Activated naive CD8-positive, alpha-beta T cell treated with anti-CD3 and anti-CD28 coated beads, Interleukin-2, amount 50 U/mL, for 24 hours (primary cell): Measurements from ENCODE around the gene COX4I1.

Source experiments
- ATAC-seq: fragments of 150-1000 bp; cut with Tn5 transposase; one replicate; pipeline ENCODE4 v1.10.0; 2021
- DNase-seq: peaks from one replicate; pipeline ENCODE4 v3.0.0; 2021
- H3K27ac Mint-ChIP-seq: one replicate; pipeline ENCODE4 v1.8.0; 2021; ENCODE audit warnings: mild to moderate bottlenecking, mixed read lengths
- H3K27me3 Mint-ChIP-seq: one replicate; pipeline ENCODE4 v1.8.0; 2021; ENCODE audit warnings: mixed read lengths
- H3K36me3 Mint-ChIP-seq: one replicate; pipeline ENCODE4 v1.8.0; 2021; ENCODE audit warnings: low read depth, mixed read lengths
- H3K4me1 Mint-ChIP-seq: one replicate; pipeline ENCODE4 v1.8.0; 2021; ENCODE audit warnings: mixed read lengths
- H3K4me3 Mint-ChIP-seq: one replicate; pipeline ENCODE4 v1.8.0; 2021; ENCODE audit warnings: mild to moderate bottlenecking, moderate library complexity, mixed read lengths
- H3K9me3 Mint-ChIP-seq: one replicate; pipeline ENCODE4 v1.8.0; 2021; ENCODE audit warnings: mixed read lengths

COX4I1 gene

GRCh38 chr16:85819771-85820170, 20.3 kb downstream of the COX4I1 start:
- Mint-ChIP-seq H3K27ac (no peak overlapping the region), H3K36me3 (no peaks in the 10 kb centered on the region), H3K4me1 (peaks cover 9% of the 10 kb centered on the region), H3K9me3 (no peaks in the 10 kb centered on the region), H3K4me3 (no peak overlapping the region), H3K27me3 (peaks cover 11% of the 10 kb centered on the region)
- DNase-seq (no peak), ATAC-seq (no peak)

- H3K9me3 Mint-ChIP-seq, result no peaks in the 10 kb centered on the region
- no peak overlapping the region for H3K27ac Mint-ChIP-seq
- peaks cover 11% of the 10 kb centered on the region for H3K27me3 Mint-ChIP-seq
- H3K36me3 Mint-ChIP-seq, result no peaks in the 10 kb centered on the region
- DNase-seq (no peak), ATAC-seq (no peak)
- no peak overlapping the region for H3K4me3 Mint-ChIP-seq
- peaks cover 9% of the 10 kb centered on the region for H3K4me1 Mint-ChIP-seq
These were observed 21.3 kb downstream of the COX4I1 start for GRCh38 chr16:85820604-85821372.

GRCh38 chr16:85821390-85822135, 22.1 kb downstream of the COX4I1 start:
- Mint-ChIP-seq H3K9me3 (no peaks in the 10 kb centered on the region), H3K36me3 (no peaks in the 10 kb centered on the region), H3K4me3 (no peak overlapping the region), H3K27ac (no peak overlapping the region), H3K4me1 (peaks cover 9% of the 10 kb centered on the region), H3K27me3 (peaks cover 6% of the 10 kb centered on the region)
- DNase-seq (peak; percentile 89), ATAC-seq (peak; percentile 86)

GRCh38 chr16:85822145-85822544, 22.6 kb downstream of the COX4I1 start:
- Mint-ChIP-seq H3K4me3 (no peak overlapping the region), H3K27me3 (peaks cover 6% of the 10 kb centered on the region), H3K27ac (no peak overlapping the region), H3K36me3 (no peaks in the 10 kb centered on the region), H3K9me3 (no peaks in the 10 kb centered on the region), H3K4me1 (peaks cover 9% of the 10 kb centered on the region)
- no peak for ATAC-seq
- no peak for DNase-seq

- Mint-ChIP-seq H3K36me3 (no peaks in the 10 kb centered on the region), H3K4me1 (peaks cover 9% of the 10 kb centered on the region), H3K9me3 (no peaks in the 10 kb centered on the region), H3K4me3 (no peak overlapping the region), H3K27ac (no peak overlapping the region), H3K27me3 (peaks cover 6% of the 10 kb centered on the region)
- no peak for DNase-seq
- ATAC-seq, result no peak
These were observed 23.9 kb downstream of the COX4I1 start for GRCh38 chr16:85823328-85823920.

- DNase-seq (no peak), ATAC-seq (no peak)
- Mint-ChIP-seq H3K36me3 (no peaks in the 10 kb centered on the region), H3K4me1 (peaks cover 14% of the 10 kb centered on the region), H3K27me3 (peaks cover 10% of the 10 kb centered on the region), H3K27ac (no peak overlapping the region), H3K9me3 (no peaks in the 10 kb centered on the region), H3K4me3 (no peak overlapping the region)
These were observed 25.0 kb downstream of the COX4I1 start for GRCh38 chr16:85824161-85825135.

GRCh38 chr16:85825326-85825725, 25.8 kb downstream of the COX4I1 start:
- Mint-ChIP-seq H3K4me3 (no peak overlapping the region), H3K27ac (no peak overlapping the region), H3K4me1 (peaks cover 17% of the 10 kb centered on the region), H3K27me3 (peaks cover 10% of the 10 kb centered on the region), H3K36me3 (no peaks in the 10 kb centered on the region), H3K9me3 (no peaks in the 10 kb centered on the region)
- no peak for DNase-seq
- ATAC-seq, result no peak

GRCh38 chr16:85826686-85827247, 27.3 kb downstream of the COX4I1 start:
- Mint-ChIP-seq H3K27me3 (peaks cover 15% of the 10 kb centered on the region), H3K4me1 (peaks cover 13% of the 10 kb centered on the region), H3K4me3 (no peak overlapping the region), H3K27ac (no peak overlapping the region), H3K9me3 (no peaks in the 10 kb centered on the region), H3K36me3 (no peaks in the 10 kb centered on the region)
- ATAC-seq, result no peak
- DNase-seq, result no peak

GRCh38 chr16:85828166-85828565, 28.7 kb downstream of the COX4I1 start:
- Mint-ChIP-seq H3K9me3 (no peaks in the 10 kb centered on the region), H3K27ac (no peak overlapping the region), H3K4me1 (peaks cover 14% of the 10 kb centered on the region), H3K27me3 (peaks cover 25% of the 10 kb centered on the region), H3K36me3 (no peaks in the 10 kb centered on the region), H3K4me3 (no peak overlapping the region)
- DNase-seq (no peak), ATAC-seq (no peak)

GRCh38 chr16:85829171-85829719, 29.8 kb downstream of the COX4I1 start:
- Mint-ChIP-seq H3K27ac (no peak overlapping the region), H3K9me3 (no peaks in the 10 kb centered on the region), H3K27me3 (peaks cover 28% of the 10 kb centered on the region), H3K4me1 (peaks cover 14% of the 10 kb centered on the region), H3K4me3 (peak overlapping the region; percentile 38), H3K36me3 (no peaks in the 10 kb centered on the region)
- DNase-seq (no peak), ATAC-seq (no peak)

- Mint-ChIP-seq H3K27me3 (peaks cover 32% of the 10 kb centered on the region), H3K4me1 (peaks cover 14% of the 10 kb centered on the region), H3K36me3 (no peaks in the 10 kb centered on the region), H3K9me3 (no peaks in the 10 kb centered on the region), H3K27ac (no peak overlapping the region), H3K4me3 (peak overlapping the region; percentile 38)
- ATAC-seq (no peak), DNase-seq (no peak)
These were observed 30.4 kb downstream of the COX4I1 start for GRCh38 chr16:85829751-85830445.

- no peak for DNase-seq
- H3K4me3 Mint-ChIP-seq, result no peak overlapping the region
These were observed 31.3 kb downstream of the COX4I1 start for GRCh38 chr16:85830821-85831220.

GRCh38 chr16:85832570-85833218, 33.2 kb downstream of the COX4I1 start:
- Mint-ChIP-seq H3K9me3 (no peaks in the 10 kb centered on the region), H3K4me1 (peaks cover 14% of the 10 kb centered on the region), H3K36me3 (no peaks in the 10 kb centered on the region), H3K27me3 (peaks cover 46% of the 10 kb centered on the region), H3K27ac (peak overlapping the region; percentile 64), H3K4me3 (no peak overlapping the region)
- ATAC-seq (no peak), DNase-seq (no peak)

More at GRCh38 chr16:85830821-85831220, 31.3 kb downstream of the COX4I1 start:
- Mint-ChIP-seq H3K9me3 (no peaks in the 10 kb centered on the region), H3K27me3 (peaks cover 34% of the 10 kb centered on the region), H3K4me1 (peaks cover 14% of the 10 kb centered on the region), H3K36me3 (no peaks in the 10 kb centered on the region), H3K27ac (no peak overlapping the region)
- no peak for ATAC-seq
